HS-5 (cell line): ENCODE measurements around the gene CLDN9.

Experiments used
- DNase-seq: peaks from one replicate; pipeline ENCODE4 v3.0.0-alpha.2; 2012; ENCODE audit warnings: low read depth

The CLDN9 gene

GRCh38 chr16:3019594-3020246 lies 7.0 kb downstream of the CLDN9 start:
- no peak for DNase-seq

- DNase-seq, result no peak
These were observed 7.5 kb downstream of the CLDN9 start, which contains the start of gene TNFRSF12A for GRCh38 chr16:3020247-3020603. TNFRSF12A (plus strand) TSS chr16:3020368; CDS start chr16:3020398, 30 bp downstream.

GRCh38 chr16:3020604-3021448 lies 8.1 kb downstream of the CLDN9 start:
- peak; percentile 78 for DNase-seq

- peak; percentile 81 for DNase-seq
These were observed 8.9 kb downstream of the CLDN9 start for GRCh38 chr16:3021449-3022207.

GRCh38 chr16:3022208-3022683 lies 9.5 kb downstream of the CLDN9 start:
- DNase-seq, result peak; percentile 79

- peak; percentile 49 for DNase-seq
These were observed 10.1 kb downstream of the CLDN9 start for GRCh38 chr16:3022684-3023414.

- DNase-seq, result peak; percentile 72
These were observed 10.6 kb downstream of the CLDN9 start for GRCh38 chr16:3023415-3023668.

- peak; percentile 89 for DNase-seq
These were observed 11.2 kb downstream of the CLDN9 start, which contains the start of the genes HCFC1R1 and THOC6 for GRCh38 chr16:3023669-3024478. HCFC1R1 (minus strand) TSS chr16:3023942; CDS start chr16:3023941, 1 bp downstream. THOC6 (plus strand) TSS chr16:3024035; CDS start chr16:3024327, 292 bp downstream.

- no peak for DNase-seq
These were observed 12.6 kb downstream of the CLDN9 start for GRCh38 chr16:3025032-3026002.

- DNase-seq, result no peak
These were observed 13.3 kb downstream of the CLDN9 start for GRCh38 chr16:3026003-3026378.

- no peak for DNase-seq
These were observed 14.1 kb downstream of the CLDN9 start for GRCh38 chr16:3026609-3027488.

GRCh38 chr16:3027489-3027795 lies 14.7 kb downstream of the CLDN9 start:
- no peak for DNase-seq

GRCh38 chr16:3027983-3028715 lies 15.4 kb downstream of the CLDN9 start:
- no peak for DNase-seq

GRCh38 chr16:3028716-3029319 lies 16.1 kb downstream of the CLDN9 start:
- no peak for DNase-seq

- DNase-seq, result no peak
These were observed 16.9 kb downstream of the CLDN9 start for GRCh38 chr16:3029491-3030221.

GRCh38 chr16:3030222-3031212 lies 17.8 kb downstream of the CLDN9 start:
- no peak for DNase-seq
